SW 1271 (cell line): ENCODE measurements around the gene FLG2.
"Not testable (repeated sequence)": the region's sequence is repeated elsewhere in the genome, so short reads cannot be mapped to it uniquely, and the experiment has no call there.

ENCODE experiments used
- DNase-seq, 2 experiments: peaks; one replicate each; lab custom pipeline; 2025; lab: John Stamatoyannopoulos, UW

Gene FLG2

GRCh38 chr1:152312169-152312568 is 47.6 kb downstream of the FLG2 start:
- not testable (repeated sequence) for DNase-seq

GRCh38 chr1:152309955-152310354 is 49.9 kb downstream of the FLG2 start:
- DNase-seq, result no peak

GRCh38 chr1:152309320-152309901 is 50.4 kb downstream of the FLG2 start:
- not testable (repeated sequence) for DNase-seq

GRCh38 chr1:152308758-152309157 is 51.0 kb downstream of the FLG2 start:
- not testable (repeated sequence) for DNase-seq

- not testable (repeated sequence) for DNase-seq
Measured at GRCh38 chr1:152307970-152308369, 51.8 kb downstream of the FLG2 start.

GRCh38 chr1:152306123-152306522 is 53.7 kb downstream of the FLG2 start:
- not testable (repeated sequence) for DNase-seq

GRCh38 chr1:152304773-152305172 is 55.0 kb downstream of the FLG2 start:
- DNase-seq, result not testable (repeated sequence)

- DNase-seq, result not testable (repeated sequence)
Measured at GRCh38 chr1:152303139-152303872, 56.5 kb downstream of the FLG2 start.
